RCC 7860 (cell line): ENCODE measurements around the gene ANGPTL3.

ENCODE experiments used
- DNase-seq: peaks from one replicate; pipeline ENCODE4 v3.0.0-alpha.2; 2015; ENCODE audit warnings: low spot score
- FAIRE-seq: peaks from 2 replicates; lab custom pipeline; 2012; peaks lifted over from hg19 to GRCh38; lab: Jason Lieb, UNC

Gene ANGPTL3

GRCh38 chr1:62625415-62625814 lies 28.1 kb downstream of the ANGPTL3 start:
- DNase-seq (no peak), FAIRE-seq (no peak)

DNA sequence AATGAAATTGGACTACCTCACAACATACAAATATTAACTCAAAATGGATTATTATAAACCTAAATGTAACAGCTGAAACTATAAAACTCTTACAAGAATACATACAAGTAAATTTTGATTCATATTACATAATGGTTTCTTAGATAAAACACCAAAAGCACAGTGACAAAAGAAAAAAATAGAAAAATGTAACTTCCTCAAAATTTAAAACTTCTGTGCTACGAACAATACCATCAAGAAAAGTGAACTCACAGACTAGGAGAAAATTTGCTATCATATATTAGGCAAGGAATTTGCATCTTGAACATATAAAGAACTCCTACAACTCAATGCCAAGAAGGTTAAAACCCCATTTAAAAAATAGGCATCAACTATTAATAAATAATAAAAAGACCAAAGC lies 31.2 kb downstream of the ANGPTL3 start:
- FAIRE-seq (no peak), DNase-seq (no peak)

DNA sequence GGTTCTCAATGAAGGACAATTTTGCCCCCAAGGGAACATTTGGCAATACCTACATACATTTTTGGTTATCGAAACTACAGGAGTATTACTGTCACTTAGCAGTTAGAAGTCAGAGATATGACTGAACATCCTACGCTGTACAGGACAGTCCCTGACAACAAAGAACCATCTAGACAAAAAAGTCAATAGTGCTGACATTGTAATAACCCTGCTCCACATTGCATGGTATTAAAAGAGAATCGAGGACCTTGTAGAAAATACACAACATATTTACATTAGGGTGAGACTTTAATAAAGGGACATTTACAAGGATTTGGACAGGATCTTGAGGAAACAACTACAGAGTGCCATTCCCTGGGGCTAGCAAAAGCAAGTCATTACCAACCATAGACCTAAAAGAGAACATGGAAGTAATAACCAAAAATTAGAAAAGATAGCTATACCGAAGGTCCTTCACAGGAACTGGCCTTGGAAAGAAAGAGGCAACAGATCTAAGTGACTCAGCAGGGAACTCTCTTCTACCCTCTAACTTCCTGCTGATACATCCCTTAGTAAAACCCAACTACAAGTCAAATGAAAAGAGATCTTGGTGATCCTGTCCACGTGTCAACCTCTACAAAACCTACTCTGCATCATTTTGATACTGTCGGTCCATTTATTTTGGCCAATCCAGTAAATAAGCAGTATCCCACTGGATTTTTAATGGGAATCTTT lies 40.2 kb downstream of the ANGPTL3 start:
- FAIRE-seq: no peak
- DNase-seq: no peak

DNA sequence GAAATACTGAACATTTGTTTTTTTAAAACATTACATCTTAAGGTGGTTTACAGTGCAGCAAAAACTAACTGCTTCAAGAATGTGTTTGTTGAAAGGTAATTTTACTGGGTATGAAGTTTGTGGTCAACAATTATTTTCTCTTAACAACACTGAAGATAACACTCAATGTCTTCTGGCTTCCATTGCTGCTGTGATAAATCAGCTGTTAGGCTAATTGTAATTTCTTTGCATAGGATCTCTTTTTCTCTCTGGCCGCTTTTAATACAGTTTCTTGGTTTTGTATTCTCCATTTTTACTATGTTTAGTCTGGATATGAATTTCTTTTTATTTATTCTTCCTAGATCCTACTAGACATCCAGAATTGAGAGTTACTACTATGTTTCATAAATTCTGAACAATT lies 46.0 kb downstream of the ANGPTL3 start:
- DNase-seq (no peak), FAIRE-seq (no peak)

DNA sequence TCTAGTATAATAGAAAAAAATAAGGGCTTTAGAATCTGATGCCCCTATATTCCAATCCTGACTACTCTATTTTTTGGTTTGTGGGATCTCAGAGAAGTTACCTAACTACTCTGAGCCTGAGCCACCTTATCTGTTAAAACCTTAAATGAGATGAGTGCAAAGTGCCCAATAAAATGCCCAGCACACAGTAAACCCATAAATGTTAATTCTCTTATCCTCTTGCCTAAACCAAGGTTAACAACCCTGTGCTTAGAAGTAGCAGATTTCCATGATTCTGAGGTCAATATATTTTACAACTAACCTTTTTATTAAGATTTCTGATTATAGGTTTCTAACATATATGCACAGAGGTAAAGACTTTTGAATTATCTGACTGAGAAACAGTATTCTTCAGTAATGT lies 55.1 kb downstream of the ANGPTL3 start:
- no peak for DNase-seq
- no peak for FAIRE-seq

GRCh38 chr1:62654744-62655143 lies 57.4 kb downstream of the ANGPTL3 start:
- FAIRE-seq (no peak), DNase-seq (no peak)
